Measurements from ENCODE around the gene ATP13A5. TPM values are rescaled to one million over a fixed set of nuclear protein-coding genes. Genes with fewer than 3 reads are reported as not detected.

The ATP13A5 gene
- not detected for total RNA-seq

GRCh38 chr3:193378706-193379105, at the start of gene ATP13A5:
Gene ATP13A5, minus strand, starts transcription at chr3:193378753. Its CDS starts 28 bp downstream, at chr3:193378725.
- ChIA-PET CTCF (no interaction called here), POLR2A (no interaction called here)

DNA sequence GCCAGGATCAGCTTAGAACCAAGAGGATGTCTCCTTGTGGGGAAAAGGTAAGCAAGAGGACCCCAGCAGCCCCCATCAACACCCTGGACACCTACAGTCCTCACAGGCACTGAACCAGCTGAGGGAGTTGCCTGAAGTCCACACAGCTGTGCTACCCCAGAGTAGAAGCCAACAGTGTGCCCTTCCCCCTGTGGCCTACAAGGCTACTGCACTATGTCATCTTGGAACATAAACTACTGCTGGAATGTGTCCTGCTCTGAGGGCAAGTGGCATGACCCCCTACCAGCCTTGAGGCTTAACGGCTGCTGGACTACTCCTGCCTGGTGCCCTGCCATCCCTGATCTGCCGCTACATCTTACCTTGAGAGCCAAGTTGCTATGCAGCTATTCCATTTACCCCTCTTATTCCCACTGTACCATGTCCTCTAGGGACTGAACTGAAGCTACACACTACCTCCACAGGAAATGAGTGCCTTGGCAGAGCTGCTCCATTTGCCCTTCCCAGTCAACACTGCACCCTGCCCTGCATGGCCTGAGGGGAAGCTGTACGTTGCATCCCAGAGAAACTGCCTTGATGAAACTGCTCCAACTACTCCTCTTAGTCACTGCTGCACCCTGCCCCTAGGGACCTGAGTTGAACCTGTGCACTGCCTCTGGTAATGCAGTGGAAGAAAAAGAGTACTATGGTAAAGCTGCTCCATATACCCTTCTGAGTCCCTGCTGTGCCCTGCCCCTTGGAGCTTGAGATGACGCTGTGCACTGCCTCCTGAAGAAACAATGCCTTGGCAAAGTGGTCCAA, 40.2 kb upstream of the ATP13A5 start:
- POLR2A ChIA-PET, result no interaction called here
- CTCF ChIA-PET, result no interaction called here

DNA sequence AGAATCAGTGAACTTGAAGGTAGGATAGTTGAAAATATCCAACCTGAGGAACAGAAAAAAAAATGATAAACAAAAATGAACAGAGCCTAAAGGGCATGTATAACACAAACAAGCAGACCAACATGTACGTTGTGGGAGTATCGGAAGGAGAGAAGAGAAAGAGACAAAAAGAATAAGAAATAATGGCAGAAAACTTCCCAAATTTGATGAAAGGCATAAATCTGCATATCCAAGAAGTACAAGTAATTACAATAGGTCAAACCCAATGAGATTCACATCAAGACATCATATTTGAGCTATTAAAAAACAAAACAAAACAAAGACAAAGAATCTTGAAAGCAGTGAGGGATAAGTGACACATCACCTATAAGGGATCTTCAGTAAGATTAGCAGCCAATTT, 38.1 kb upstream of the ATP13A5 start:
- ChIA-PET CTCF (no interaction called here), POLR2A (no interaction called here)

GRCh38 chr3:193407688-193408087, 29.1 kb upstream of the ATP13A5 start:
- ChIA-PET CTCF (no interaction called here), POLR2A (no interaction called here)

DNA sequence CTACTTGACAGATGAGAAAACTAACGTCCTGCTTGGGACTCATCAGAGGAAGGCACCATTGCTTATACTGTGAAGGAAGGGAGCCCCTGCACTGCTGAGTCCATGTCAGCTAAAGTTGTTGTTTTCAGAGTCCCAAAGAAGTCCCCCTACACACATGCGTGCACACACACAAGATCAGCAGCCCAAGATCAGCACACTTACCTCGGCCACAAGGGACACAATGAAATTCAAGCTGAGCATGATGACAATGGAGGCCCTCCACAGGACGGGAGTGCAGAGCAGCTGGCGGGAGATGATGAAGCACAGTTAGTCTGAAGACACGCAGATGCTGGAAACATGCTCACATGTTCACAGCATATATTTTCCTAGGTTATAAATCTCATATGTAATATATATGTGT, 28.6 kb upstream of the ATP13A5 start:
- CTCF ChIA-PET, result no interaction called here
- POLR2A ChIA-PET, result no interaction called here

- ChIA-PET CTCF (no interaction called here), POLR2A (no interaction called here)
Observed at GRCh38 chr3:193403307-193403706, 24.8 kb upstream of the ATP13A5 start.

GRCh38 chr3:193400304-193400703, 21.8 kb upstream of the ATP13A5 start:
- ChIA-PET CTCF (no interaction called here), POLR2A (no interaction called here)

DNA sequence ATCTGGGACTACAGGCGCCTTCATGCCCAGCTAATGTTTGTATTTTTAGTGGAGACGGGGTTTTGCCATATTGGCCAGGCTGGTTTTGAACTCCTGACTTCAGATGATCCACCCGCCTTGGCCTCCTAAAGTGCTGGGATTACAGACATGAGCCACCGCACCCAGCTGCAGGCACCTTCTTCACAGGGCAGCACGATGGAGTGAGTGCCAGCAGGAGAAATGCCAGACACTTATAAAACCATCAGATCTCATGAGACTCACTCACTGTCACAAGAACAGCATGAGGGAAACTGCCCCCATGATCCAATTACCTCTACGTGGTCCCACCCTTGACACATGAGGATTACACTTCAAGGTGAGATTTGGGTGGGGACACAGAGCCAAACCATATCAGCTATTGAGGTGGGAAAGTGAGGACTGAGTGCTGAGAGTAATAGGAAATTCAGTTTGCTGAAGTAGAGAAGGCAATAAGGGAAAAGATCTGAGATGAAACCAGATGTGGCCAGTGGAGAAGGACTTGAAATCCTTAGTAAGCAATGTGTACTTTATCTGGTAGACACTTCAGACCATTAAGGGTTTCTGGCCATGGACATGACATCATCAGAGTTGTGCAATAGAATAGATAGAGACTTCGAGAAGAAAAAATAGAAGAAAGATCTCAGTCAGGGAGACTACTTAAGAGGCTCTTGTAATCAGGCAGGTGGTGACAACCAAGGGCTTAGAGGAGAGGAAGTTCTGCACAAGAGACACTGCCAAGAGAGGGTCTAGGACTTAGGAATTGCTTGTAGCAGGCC, 18.1 kb upstream of the ATP13A5 start:
- CTCF ChIA-PET, result no interaction called here
- POLR2A ChIA-PET, result no interaction called here

DNA sequence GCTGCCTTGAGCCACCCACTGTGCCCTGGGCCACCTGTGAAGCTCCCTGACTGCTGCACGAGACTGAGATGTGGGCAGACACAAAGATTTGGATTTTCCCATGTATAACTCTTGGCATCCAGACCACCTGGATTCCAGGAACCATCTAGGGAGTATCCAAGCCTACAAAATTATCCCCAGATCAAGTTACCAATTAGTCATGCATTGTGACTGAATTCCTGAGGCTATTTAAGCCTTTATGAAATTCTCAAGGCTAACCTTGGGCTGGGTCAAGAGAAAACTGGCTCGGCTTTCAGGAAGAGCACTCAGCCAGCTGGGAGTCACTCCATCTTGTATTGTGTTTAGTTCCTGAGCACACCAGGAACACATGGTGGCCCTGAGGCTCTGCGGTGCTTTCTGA, 13.3 kb upstream of the ATP13A5 start:
- ChIA-PET POLR2A (no interaction called here), CTCF (no interaction called here)

GRCh38 chr3:193389335-193389734, 10.8 kb upstream of the ATP13A5 start:
- CTCF ChIA-PET, result no interaction called here
- POLR2A ChIA-PET, result no interaction called here

DNA sequence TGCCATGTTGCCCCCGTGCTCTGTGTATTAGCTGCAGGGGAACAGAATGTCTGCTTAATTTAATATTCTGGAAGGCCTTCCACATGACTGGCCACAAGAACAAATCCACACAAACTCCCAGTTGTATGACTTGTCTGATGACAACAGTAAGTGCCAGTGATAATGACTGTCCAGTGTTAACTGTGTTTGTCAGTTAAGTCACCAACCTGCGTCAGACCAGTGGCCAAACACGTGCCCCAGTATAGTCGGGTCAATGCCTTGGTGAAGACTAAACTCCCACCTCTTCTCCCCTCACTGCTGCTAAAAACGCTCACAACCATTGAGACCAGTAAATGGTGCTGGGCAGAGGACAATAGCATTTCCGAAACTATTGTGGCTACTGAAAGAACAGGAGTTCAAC, 9.8 kb upstream of the ATP13A5 start:
- ChIA-PET CTCF (no interaction called here), POLR2A (no interaction called here)

GRCh38 chr3:193387596-193387995, 9.0 kb upstream of the ATP13A5 start:
- ChIA-PET CTCF (no interaction called here), POLR2A (no interaction called here)

GRCh38 chr3:193377591-193377990, 962 bp downstream of the ATP13A5 start:
- CTCF ChIA-PET, result no interaction called here
- POLR2A ChIA-PET, result no interaction called here

GRCh38 chr3:193375614-193376013, 2.9 kb downstream of the ATP13A5 start:
- CTCF ChIA-PET, result no interaction called here
- POLR2A ChIA-PET, result no interaction called here

- CTCF ChIA-PET, result no interaction called here
- POLR2A ChIA-PET, result no interaction called here
Observed at GRCh38 chr3:193372783-193373182, 5.8 kb downstream of the ATP13A5 start.

GRCh38 chr3:193367868-193368267, 10.7 kb downstream of the ATP13A5 start:
- CTCF ChIA-PET, result no interaction called here

GRCh38 chr3:193357291-193357690, 21.3 kb downstream of the ATP13A5 start:
- ChIA-PET POLR2A (no interaction called here), CTCF (no interaction called here)

More at GRCh38 chr3:193367868-193368267, 10.7 kb downstream of the ATP13A5 start:
- POLR2A ChIA-PET, result no interaction called here

GRCh38 chr3:193354423-193354822, 24.1 kb downstream of the ATP13A5 start:
- ChIA-PET POLR2A (no interaction called here), CTCF (no interaction called here)

DNA sequence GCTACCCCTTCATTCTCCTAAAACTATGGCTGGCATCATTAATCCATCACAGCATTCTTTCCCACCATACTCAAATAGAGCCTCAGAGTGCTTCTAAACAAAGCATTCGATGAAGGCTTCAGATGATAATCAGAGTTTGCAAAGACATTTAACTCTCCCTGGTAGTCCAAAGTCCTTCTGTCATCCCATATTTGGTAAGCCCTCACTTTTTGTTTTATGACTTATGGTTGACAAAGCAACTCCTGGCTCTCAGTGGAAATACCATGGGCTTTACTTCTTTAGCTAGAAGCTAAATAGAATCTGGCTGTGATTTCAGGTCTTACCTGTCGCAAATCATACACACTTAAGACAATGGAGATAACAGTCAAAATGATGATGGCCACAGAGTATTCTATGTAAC, 27.8 kb downstream of the ATP13A5 start:
- ChIA-PET POLR2A (no interaction called here), CTCF (no interaction called here)

DNA sequence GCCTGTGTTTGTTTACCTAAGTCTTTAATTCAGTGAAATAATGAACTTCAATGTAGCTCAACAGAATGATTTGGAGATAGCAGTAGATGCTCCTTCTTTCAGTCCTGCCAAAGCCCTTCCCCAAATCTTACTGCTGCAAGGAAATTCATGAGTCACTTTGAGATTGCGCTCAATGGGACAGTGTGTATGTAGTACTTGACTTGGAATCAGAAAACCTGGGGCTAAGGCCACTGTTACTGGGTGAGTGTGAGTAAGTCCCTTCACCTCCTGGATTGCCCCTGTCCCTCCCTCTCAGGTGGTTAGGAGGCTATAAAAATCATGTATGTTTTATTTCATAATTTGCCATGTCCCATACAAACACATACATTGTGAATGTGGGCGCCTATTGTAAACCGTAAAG, 29.9 kb downstream of the ATP13A5 start:
- POLR2A ChIA-PET, result no interaction called here
- CTCF ChIA-PET, result no interaction called here

GRCh38 chr3:193347521-193348501, 30.7 kb downstream of the ATP13A5 start:
- CTCF ChIA-PET, result no interaction called here
- POLR2A ChIA-PET, result no interaction called here

Measured in activated CD8-positive, alpha-beta memory T cell treated with anti-CD3 and anti-CD28 coated beads for 36 hours (primary cell).